ENCODE data around the gene UFSP1. TPM values are rescaled to one million over a fixed set of nuclear protein-coding genes. Genes with fewer than 3 reads are reported as not detected.
"Not testable (repeated sequence)": the region's sequence is repeated elsewhere in the genome, so short reads cannot be mapped to it uniquely, and the experiment has no call there.

The UFSP1 gene
- polyA plus RNA-seq, 6 donors from 2014 or later, result 0.34 to 2.5 (median 1.7) TPM; not detected in 1

DNA sequence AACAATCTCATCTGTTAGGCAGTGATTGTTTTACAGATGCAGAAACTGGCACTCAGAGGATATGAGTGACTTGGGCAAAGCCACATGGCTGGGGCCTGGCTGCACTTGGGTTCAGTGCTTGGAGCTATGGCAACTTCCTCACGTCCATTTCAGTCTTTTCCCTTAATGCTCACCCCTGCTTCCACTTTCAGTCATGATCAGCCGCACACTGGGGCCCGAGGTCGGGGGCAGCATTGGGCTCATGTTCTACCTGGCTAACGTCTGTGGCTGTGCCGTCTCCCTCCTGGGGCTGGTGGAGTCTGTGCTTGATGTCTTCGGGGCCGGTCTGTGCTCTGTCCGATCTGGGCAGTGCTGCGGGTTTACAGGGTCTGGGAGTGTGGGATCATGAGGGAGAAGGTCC, 34.0 kb downstream of the UFSP1 start:
- Mint-ChIP-seq H3K36me3 (peaks cover 0 to 14% of the 10 kb centered on the region in 2 donors), H3K9me3 (no peaks in the 10 kb centered on the region), H3K4me1 (peaks cover 28 to 35% (median 34%) of the 10 kb centered on the region in 3 donors), H3K4me3 (peak overlapping the region in 3 of 8 donors; percentile 45 to 72 (median 61)), H3K27me3 (no peaks in the 10 kb centered on the region), H3K27ac (no peak overlapping the region)
- ATAC-seq (ENCODE audit: low read depth in 2 of 2), result no peak
- DNase-seq, result no peak

DNA sequence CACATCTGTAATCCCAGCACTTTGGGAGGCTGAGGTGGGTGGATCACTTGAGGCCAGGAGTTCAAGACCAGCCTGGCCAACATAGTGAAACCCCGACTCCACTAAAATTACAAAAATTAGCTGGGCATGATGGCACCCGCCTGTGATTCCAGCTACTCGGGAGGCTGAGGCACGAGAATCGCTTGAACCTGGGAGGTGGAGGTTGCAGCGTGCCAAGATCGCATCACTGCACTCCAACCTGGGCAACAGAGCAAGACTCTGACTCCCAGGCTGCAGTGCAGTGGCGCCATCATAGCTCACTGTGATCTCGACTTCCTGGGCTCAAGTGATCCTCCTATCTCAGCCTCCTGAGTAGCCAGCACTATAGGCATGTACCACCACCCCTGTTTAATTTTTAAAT, 34.6 kb downstream of the UFSP1 start:
- H3K9me3 Mint-ChIP-seq; DNase-seq; H3K27me3 Mint-ChIP-seq; ATAC-seq (ENCODE audit: low read depth in 2 of 2); H3K27ac Mint-ChIP-seq: not testable (repeated sequence)
- Mint-ChIP-seq H3K4me1 (peaks cover 28 to 35% (median 34%) of the 10 kb centered on the region in 3 donors), H3K4me3 (peak overlapping the region in 3 of 8 donors; percentile 51 to 70 (median 61)), H3K36me3 (peaks cover 0 to 10% of the 10 kb centered on the region in 2 donors)

DNA sequence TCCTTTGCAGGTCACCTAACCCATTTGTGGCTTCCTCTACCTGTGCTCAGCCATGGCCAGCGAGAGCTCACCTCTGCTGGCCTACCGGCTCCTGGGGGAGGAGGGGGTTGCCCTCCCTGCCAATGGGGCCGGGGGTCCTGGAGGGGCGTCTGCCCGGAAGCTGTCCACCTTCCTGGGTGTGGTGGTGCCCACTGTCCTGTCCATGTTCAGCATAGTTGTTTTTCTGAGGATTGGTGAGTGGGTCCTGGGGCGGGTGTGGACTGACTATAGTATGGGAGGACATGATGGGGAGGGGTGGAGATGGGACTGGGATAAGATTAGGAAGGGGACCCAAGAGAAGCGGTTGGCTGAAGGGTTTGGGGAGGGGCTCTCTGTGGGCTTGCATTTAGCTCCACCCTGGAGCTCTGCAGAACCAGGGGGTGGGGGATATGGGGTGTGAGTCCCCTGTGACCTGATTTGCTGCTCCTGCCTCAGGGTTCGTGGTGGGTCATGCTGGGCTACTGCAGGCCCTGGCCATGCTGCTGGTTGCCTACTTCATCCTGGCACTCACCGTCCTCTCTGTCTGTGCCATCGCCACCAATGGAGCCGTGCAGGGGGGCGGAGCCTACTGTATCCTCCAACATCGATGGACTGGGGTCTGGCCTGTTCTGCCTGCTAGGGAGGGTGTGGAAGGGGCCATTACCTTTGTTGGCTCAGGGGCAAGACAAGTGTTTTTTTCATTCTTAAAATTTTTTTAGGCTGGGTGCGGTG, 35.2 kb downstream of the UFSP1 start:
- Mint-ChIP-seq H3K27me3 (no peaks in the 10 kb centered on the region), H3K27ac (peak overlapping the region in 1 of 6 donors; percentile 24), H3K36me3 (peaks cover 0 to 5% of the 10 kb centered on the region in 2 donors), H3K4me1 (peaks cover 28 to 35% (median 34%) of the 10 kb centered on the region in 3 donors), H3K9me3 (no peaks in the 10 kb centered on the region), H3K4me3 (peak overlapping the region in 6 of 8 donors; percentile 47 to 96 (median 81))
- ATAC-seq (ENCODE audit: low read depth in 2 of 2), result no peak
- no peak for DNase-seq

DNA sequence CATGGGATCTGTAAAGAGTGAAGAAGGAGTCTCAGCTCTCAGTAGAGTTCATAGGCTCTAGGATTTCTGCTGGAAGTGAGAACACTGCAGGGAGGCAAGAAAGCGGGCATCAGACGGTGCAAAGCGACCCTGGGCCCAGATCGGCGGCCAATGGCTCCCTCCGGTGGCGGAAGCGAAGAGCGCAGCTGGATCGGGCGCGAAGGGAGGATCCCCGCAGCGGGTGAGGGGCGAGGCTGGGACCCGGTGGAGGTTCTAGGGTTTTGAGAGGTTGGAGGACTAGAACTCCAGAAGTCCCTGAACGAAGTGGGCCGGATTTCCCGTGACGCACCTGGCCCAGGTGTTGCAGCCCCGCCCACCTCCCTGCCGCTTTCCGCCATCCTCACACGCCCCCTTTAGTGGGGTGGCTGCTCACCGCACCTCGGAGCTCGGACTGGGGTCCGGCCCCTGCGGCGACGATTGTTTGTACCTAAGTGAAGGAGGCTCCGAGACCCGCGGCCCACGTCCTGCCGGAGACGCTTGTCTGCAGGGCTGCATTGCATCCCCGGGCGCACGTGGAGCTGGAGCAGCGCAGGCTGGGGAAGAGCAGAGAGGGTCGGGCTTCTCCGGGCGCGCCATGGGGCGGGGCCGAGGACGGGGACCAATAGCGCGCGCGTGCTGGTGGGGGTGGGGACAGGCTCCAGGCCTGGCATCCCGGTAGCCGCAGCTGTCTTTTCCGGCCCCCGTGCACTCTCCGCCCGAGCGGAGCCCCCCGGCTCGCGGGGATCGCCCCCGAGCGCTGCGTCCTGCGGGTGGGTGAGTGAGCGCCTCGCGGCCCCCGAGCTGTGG, 37.3 kb downstream of the UFSP1 start, which contains the start of gene SLC12A9:
Gene SLC12A9 (plus strand): TSS at position 666 of the 825 bp plus-strand sequence. CDS start 1,485 bp downstream, outside the sequence.
- Mint-ChIP-seq H3K27me3 (no peaks in the 10 kb centered on the region), H3K36me3 (peaks cover 0 to 5% of the 10 kb centered on the region in 2 donors), H3K27ac (peak within 1 kb of the TSS; percentile 83 to 96 (median 92)), H3K4me3 (peak within 1 kb of the TSS; percentile 92 to 99 (median 94)), H3K9me3 (no peaks in the 10 kb centered on the region), H3K4me1 (peaks cover 28 to 34% (median 33%) of the 10 kb centered on the region in 3 donors)
- ATAC-seq (ENCODE audit: low read depth in 2 of 2), result peak; percentile 82 to 83
- DNase-seq, result peak; percentile 79

DNA sequence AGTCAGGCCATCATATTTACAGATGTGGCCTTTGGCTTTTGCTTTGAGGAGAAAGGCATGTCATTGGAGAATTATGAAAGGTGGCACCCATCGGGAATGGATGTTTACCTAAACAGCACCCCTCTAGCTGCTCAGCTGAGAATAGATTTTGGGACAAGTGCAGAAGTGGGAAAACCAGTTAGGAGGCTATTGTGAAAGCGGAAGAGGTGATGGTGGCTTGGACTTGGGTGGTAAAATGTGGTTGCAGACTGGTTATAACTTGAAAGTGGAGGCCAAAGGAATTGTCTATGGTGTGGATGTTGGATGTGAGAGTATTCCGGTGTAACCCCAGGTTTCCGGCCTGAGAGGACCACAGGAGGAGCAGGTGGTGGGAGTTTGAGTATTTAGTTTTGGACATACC, 42.2 kb downstream of the UFSP1 start:
- no peak overlapping the region for H3K4me3 Mint-ChIP-seq
- H3K27ac Mint-ChIP-seq, result peak overlapping the region in 2 of 6 donors; percentile 59 to 95
- no peaks in the 10 kb centered on the region for H3K27me3 Mint-ChIP-seq

DNA sequence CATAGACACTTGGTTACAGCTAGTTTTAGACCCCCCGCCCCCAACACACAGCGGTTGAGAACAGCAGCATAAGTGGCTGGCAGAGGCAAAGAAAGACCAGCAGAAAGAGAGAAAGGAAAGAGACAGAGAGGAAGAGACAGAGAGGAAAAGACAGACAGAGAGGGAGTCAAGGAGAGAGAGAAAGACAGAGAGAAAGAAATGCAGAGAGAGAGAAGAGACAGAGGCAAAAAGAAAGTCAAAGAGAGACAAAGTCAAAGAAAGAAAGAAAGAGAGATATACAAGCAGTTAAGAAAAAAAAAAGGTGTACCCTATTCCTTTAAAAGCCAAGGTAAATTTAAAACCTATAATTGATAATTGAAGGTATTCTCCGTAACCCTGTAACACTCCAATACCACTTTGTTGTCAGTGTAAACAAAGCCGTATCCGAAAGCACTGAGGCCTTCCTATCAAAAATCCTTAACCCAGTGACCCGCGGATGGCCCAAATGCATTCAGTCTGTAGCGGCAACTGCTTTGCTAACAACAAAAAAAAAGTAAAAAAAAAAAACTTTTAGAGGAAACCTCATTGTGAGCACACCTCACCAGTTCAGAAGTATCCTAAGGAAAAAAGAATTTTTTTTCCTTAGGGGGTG, 48.9 kb downstream of the UFSP1 start:
- peak overlapping the region in 1 of 6 donors; percentile 48 for H3K27ac Mint-ChIP-seq
- no peaks in the 10 kb centered on the region for H3K27me3 Mint-ChIP-seq
- H3K4me3 Mint-ChIP-seq, result peak overlapping the region in 1 of 8 donors; percentile 68
- H3K4me1 Mint-ChIP-seq, result peaks cover 13 to 19% (median 17%) of the 10 kb centered on the region in 3 donors
- no peaks in the 10 kb centered on the region for H3K9me3 Mint-ChIP-seq
- no peak for ATAC-seq (ENCODE audit: low read depth in 2 of 2)
- no peak for DNase-seq
- H3K36me3 Mint-ChIP-seq, result no peaks in the 10 kb centered on the region

More for the DNA sequence above, 42.2 kb downstream of the UFSP1 start:
- peaks cover 7% of the 10 kb centered on the region in 3 donors for H3K4me1 Mint-ChIP-seq
- no peak for DNase-seq
- no peak for ATAC-seq (ENCODE audit: low read depth in 2 of 2)
- no peaks in the 10 kb centered on the region for H3K36me3 Mint-ChIP-seq
- no peaks in the 10 kb centered on the region for H3K9me3 Mint-ChIP-seq

DNA sequence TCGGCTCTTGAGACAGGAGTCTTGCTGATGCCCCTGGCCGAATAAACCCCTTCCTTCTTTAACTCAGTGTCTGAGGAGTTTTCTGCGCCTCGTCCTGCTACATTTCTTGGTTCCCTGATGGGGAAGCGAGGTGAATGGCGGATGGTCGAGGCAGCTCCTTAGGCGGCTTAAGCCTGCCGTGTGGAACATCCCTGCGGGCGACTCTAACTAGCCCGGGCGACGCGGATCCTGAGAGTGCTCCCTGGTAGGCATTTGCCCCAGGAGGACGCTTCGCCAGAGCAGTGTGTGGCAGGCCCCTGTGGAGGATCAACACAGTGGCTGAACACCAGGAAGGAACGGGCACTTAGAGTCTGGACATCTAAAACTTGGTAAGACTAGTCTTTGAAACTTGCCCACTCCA, 50.2 kb downstream of the UFSP1 start:
- DNase-seq, result no peak
- H3K36me3 Mint-ChIP-seq, result no peaks in the 10 kb centered on the region

More for the DNA sequence above, 50.2 kb downstream of the UFSP1 start:
- H3K27me3 Mint-ChIP-seq, result peaks cover 0 to 3% (median 0%) of the 10 kb centered on the region in 3 donors
- no peak overlapping the region for H3K27ac Mint-ChIP-seq
- no peak for ATAC-seq (ENCODE audit: low read depth in 2 of 2)
- H3K9me3 Mint-ChIP-seq, result no peaks in the 10 kb centered on the region
- H3K4me3 Mint-ChIP-seq, result no peak overlapping the region
- H3K4me1 Mint-ChIP-seq, result peaks cover 15 to 21% (median 18%) of the 10 kb centered on the region in 3 donors

Other genes with a start within 250 kb of the UFSP1 start
- 1 to 10 TPM in 1 of 6 donors, under 1 TPM in 3, not detected in 2; 0.58 to 1.3 (median 0.65) TPM for gene TFR2, start 248.2 kb downstream of the UFSP1 start, polyA plus RNA-seq (ENCODE audit: low read depth in 6 of 6)
- gene ACTL6B, start 233.3 kb downstream of the UFSP1 start, polyA plus RNA-seq (ENCODE audit: low read depth in 6 of 6), result not detected
- gene GNB2, start 216.0 kb downstream of the UFSP1 start, polyA plus RNA-seq (ENCODE audit: low read depth in 6 of 6), result 10 to 100 TPM; 46.2 to 65.4 (median 56.2) TPM
- gene GIGYF1, start 195.5 kb downstream of the UFSP1 start, polyA plus RNA-seq (ENCODE audit: low read depth in 6 of 6), result 1 to 10 TPM in 4 of 6 donors, under 1 TPM in 2; 0.69 to 2.9 (median 1.2) TPM
- 10 to 100 TPM; 25.3 to 41.0 (median 34.6) TPM for gene POP7, start 183.6 kb downstream of the UFSP1 start, polyA plus RNA-seq (ENCODE audit: low read depth in 6 of 6)
- not detected for gene EPO, start 169.2 kb downstream of the UFSP1 start, polyA plus RNA-seq (ENCODE audit: low read depth in 6 of 6)
- not detected for gene ZAN, start 156.1 kb downstream of the UFSP1 start, polyA plus RNA-seq (ENCODE audit: low read depth in 6 of 6)
- under 1 TPM in 4 of 6 donors, not detected in 2; 0.19 to 0.69 (median 0.47) TPM for gene EPHB4, start 62.2 kb downstream of the UFSP1 start, polyA plus RNA-seq (ENCODE audit: low read depth in 6 of 6)
- gene SLC12A9, start 37.0 kb downstream of the UFSP1 start, polyA plus RNA-seq (ENCODE audit: low read depth in 6 of 6), result 10 to 100 TPM in 4 of 6 donors, 1 to 10 TPM in 2; 7.8 to 13.1 (median 11.5) TPM
- 1 to 10 TPM; 2.1 to 5.7 (median 3.4) TPM for gene TRIP6, start 22.3 kb downstream of the UFSP1 start, polyA plus RNA-seq (ENCODE audit: low read depth in 6 of 6)
- gene SRRT, start 14.6 kb downstream of the UFSP1 start, polyA plus RNA-seq (ENCODE audit: low read depth in 6 of 6), result 10 to 100 TPM; 17.5 to 79.0 (median 46.0) TPM
- under 1 TPM in 2 of 6 donors, not detected in 4; 0.55 to 0.92 TPM for gene ACHE, start 6.2 kb upstream of the UFSP1 start, polyA plus RNA-seq (ENCODE audit: low read depth in 6 of 6)
- not detected for gene MUC3A, start 59.8 kb upstream of the UFSP1 start, polyA plus RNA-seq (ENCODE audit: low read depth in 6 of 6)
- not detected for gene MUC12, start 79.8 kb upstream of the UFSP1 start, polyA plus RNA-seq (ENCODE audit: low read depth in 6 of 6)
- not detected for gene MUC17, start 130.4 kb upstream of the UFSP1 start, polyA plus RNA-seq (ENCODE audit: low read depth in 6 of 6)
- gene TRIM56, start 195.8 kb upstream of the UFSP1 start, polyA plus RNA-seq (ENCODE audit: low read depth in 6 of 6), result 10 to 100 TPM in 1 of 6 donors, 1 to 10 TPM in 5; 1.0 to 17.7 (median 6.3) TPM
- gene SERPINE1, start 237.4 kb upstream of the UFSP1 start, polyA plus RNA-seq (ENCODE audit: low read depth in 6 of 6), result under 1 TPM in 1 of 6 donors, not detected in 5; 0.44 TPM

Data from naive B cell (primary cell).